ENCODE data around the gene ANLN.
"Not testable (repeated sequence)": the region's sequence is repeated elsewhere in the genome, so short reads cannot be mapped to it uniquely, and the experiment has no call there.

Gene ANLN, protein sequence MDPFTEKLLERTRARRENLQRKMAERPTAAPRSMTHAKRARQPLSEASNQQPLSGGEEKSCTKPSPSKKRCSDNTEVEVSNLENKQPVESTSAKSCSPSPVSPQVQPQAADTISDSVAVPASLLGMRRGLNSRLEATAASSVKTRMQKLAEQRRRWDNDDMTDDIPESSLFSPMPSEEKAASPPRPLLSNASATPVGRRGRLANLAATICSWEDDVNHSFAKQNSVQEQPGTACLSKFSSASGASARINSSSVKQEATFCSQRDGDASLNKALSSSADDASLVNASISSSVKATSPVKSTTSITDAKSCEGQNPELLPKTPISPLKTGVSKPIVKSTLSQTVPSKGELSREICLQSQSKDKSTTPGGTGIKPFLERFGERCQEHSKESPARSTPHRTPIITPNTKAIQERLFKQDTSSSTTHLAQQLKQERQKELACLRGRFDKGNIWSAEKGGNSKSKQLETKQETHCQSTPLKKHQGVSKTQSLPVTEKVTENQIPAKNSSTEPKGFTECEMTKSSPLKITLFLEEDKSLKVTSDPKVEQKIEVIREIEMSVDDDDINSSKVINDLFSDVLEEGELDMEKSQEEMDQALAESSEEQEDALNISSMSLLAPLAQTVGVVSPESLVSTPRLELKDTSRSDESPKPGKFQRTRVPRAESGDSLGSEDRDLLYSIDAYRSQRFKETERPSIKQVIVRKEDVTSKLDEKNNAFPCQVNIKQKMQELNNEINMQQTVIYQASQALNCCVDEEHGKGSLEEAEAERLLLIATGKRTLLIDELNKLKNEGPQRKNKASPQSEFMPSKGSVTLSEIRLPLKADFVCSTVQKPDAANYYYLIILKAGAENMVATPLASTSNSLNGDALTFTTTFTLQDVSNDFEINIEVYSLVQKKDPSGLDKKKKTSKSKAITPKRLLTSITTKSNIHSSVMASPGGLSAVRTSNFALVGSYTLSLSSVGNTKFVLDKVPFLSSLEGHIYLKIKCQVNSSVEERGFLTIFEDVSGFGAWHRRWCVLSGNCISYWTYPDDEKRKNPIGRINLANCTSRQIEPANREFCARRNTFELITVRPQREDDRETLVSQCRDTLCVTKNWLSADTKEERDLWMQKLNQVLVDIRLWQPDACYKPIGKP

DNA sequence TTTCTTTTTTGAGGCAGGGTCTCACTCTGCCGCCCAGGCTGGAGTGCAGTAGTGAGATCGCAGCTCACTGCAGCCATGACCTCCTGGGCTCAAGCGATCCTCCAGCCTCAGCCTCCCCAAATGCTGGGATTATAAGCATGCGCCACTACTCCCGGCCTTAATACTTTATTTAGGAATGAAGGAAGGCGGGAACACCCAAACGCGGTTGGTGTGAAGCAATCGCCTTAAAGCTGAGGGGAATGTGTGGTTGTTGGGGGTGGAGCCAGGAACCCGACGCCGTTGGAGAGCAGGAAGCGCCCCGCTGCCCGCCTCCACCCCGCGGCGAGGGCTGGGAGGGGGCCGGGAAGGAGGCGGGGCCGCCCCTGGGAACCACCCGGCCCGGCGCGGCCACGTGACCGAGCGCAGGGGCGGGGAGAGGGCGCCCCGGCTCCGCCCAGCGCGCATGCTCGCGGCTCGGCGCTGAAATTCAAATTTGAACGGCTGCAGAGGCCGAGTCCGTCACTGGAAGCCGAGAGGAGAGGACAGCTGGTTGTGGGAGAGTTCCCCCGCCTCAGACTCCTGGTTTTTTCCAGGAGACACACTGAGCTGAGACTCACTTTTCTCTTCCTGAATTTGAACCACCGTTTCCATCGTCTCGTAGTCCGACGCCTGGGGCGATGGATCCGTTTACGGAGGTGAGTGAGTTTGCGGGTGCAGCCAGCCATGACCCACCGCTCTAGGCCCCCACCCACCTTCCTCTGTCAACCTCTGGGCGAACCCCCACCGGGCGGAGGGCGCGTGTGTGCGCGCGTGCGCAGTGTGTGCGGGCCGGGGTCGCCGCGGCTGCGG, at the start of gene ANLN:
Gene ANLN (plus strand): TSS at position 492 of the 828 bp plus-strand sequence. CDS start 165 bp downstream, at position 657.
- peak; percentile 97 for DNase-seq

DNA sequence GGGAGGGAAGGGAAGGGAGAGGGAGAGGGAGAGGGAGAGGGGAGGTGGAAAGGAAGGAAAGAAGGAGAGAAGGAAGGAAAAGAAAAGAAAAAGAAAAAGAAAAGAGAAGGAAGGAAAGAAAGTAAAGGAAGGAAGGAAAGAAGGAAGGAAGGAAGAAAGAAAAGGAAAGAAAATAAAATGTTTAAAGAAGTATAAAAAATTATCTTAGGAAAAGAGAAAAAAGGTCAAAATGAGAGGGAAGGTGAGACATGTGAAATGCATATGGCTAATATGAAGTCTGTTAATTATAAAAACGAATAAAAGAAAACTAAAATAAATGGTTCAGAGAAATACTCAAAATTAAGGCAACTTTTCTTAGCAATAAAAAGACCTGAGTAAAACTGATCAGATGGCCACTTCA, 46.1 kb upstream of the ANLN start:
- no peak for DNase-seq

DNA sequence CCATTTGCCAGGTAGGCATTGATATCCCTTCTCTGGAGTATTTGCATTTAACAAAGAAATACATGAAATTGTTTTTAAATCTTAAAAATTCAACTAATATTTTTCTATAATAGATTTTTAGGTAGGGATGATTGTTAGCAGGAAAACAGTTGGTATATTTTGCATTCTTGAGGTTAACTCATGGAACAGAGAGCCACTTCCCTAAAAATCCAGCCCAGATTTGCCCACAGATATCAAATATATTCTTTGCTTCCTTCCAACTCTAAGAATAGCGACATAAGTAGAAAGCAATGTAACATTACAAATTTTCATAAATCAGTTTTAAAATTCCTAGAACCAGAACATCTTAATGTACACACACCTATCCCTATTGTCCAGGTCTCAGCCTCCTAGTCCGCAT, 45.0 kb upstream of the ANLN start:
- DNase-seq = no peak

DNA sequence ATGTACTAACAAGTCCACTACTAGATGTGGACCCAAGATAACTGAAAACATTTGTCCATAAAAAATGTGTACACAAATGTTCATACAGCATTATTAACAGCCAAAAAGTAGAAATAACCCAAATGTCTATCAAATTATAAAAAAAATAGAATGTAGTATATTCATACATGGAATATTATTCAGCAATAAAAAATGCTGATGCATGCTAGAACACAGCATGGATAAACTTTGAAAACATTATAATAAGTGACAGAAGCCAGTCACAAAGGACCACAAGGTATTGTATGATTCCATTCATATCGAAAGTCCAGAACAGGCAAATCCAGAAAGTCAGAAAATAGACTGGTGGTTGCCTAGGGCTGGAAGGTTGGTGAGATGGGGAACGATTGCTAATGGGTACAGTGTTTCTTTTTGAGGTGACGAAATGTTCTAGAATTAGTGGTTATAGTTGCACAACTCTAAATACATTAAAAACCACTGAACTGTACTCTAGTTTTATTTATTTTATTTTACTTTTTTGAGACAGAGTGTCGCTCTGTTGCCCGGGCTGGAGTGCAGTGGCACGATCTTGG, 43.3 kb upstream of the ANLN start:
- no peak for DNase-seq

DNA sequence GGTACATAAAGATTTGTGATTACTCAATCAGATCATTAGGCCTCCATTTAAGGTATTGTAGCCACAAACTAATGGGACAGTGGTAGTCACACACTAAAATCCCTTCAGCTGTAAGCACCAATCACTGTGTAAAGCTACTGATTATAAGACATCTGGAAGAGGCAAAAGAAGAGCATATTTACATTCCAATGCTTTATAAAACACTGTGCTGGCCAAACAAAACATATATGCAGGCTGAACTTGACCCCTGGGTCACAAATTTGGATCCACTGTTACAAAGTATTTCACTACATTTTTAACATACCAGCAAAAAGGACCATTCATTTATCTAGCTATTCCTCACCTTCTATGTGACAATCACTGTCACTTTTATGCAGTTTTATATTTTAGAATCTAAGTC, 41.4 kb upstream of the ANLN start:
- DNase-seq = peak; percentile 73

DNA sequence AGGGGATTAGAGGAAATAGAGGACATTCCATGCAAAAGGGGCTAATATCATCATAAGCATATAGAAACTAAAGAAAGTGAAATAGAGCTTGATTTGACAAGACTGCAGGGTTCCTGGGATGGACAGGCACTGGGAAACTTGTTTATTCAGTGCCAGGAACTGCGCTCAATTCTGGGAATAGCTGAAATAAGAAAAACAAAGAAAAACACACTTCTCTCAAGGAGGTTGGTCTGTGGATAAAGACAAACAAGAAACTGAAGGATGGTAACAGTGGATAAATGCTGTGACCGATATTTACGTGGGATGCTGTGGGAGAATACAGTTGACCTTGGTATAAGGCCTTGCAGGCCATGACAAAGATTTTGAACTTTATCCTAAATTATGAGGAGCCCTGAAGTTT, 40.9 kb upstream of the ANLN start:
- no peak for DNase-seq

DNA sequence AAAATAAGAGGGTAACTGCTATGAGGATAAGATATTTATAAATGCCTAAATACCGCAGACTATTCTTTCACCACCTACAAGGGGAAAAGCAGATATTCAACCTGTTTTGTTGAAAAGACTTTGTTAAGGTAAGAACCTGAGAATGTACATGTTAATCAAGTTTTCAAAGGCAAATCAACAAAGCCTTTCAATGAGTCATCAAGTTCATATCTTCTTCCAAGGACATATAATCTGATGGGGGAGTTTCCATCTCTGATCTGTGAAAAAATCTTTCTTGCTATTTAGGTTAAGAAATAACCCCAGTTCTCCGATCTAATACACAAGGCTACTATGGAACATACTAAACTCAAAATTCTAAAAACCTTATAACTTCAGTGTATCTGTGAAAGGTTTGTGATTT, 40.0 kb upstream of the ANLN start:
- no peak for DNase-seq

DNA sequence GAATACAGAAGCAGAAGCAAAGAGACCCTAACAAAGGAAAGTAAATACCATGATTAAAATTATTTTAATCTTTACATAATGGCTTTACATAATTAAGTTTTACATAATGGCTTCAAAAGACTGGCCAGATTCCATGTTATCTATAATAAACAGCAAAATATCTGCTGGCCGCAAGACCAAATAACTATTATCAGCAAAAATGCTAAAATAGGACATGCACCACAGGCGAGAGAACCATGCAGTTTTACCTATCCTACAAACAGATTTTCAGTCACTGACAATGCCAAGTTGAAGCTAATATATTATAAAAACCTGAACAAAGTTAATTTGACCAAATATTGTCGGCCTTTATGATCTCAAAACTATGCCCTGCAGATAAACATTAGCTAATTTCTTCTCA, 34.2 kb upstream of the ANLN start:
- DNase-seq = no peak

DNA sequence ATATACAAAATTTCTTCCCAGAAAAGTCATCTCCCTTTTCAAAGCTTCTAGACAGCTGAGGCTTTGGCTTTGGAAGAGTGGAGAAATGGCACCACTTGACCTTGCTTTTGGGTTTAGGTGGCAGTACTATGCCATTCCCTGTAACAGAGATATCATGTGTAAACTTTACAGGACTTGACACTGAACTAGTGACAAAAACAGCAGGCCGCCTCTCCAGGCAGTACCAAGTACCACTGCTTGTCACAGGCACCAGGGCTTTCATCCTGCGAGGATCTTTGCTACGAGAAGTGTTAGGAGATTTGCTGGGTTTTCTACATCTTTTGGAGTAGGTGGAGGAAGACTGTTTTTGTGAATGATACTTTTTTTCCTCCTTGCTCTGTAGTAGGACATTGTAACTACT, 32.6 kb upstream of the ANLN start:
- no peak for DNase-seq

DNA sequence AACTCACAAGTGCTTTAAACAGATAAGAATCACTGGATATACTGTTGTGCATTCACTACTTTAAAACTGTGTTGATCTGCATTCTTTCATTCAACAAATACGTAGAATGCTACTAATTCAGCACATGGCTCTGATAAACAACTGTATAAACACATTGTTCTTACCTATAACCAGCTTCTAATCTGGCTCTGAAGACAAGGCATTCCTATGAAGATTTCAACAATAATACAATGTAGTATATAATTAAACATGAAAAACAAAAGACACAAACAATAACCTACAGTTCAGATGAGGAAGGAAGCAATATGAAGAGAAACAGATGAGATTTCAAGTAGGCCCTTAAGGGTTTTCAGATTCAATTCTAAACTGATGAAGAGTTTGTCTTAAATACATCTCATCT, 31.1 kb upstream of the ANLN start:
- no peak for DNase-seq

DNA sequence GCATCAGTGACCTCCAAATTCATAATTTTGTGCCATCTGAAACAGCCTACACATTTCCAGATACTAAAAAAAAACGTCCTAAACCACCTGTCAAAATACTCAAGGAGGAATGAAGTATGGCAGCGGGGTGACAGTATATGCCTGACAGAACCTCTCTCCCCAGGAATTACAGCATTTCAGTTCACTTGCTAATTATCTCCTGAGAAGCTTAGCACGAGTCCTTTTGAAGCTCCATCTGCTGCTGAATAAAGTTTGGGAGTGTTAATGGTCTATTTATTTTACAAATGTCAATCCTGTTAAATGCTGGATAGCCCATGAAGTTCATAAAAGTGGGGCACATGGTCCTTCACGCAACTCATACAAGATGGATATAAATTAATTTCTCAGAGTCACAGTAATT, 29.4 kb upstream of the ANLN start:
- DNase-seq = no peak

DNA sequence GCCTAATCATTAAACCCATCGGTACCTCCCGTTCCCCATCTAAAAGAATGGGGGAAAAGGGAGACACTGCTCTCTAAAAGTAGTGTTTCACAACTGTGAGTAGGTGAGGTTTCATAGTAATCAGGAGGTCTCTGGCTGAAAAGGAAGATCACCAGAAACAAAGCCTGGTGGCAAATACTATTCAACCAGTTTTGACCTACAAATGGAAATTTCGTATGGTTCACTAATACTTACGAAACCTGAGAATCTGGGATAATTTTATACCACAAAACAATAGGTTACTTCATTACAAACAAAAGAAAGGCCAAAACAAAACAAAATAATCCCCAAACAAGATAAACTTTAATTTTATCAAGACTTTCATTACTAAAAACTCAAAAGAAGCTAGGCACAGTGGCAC, 28.4 kb upstream of the ANLN start:
- DNase-seq = no peak

DNA sequence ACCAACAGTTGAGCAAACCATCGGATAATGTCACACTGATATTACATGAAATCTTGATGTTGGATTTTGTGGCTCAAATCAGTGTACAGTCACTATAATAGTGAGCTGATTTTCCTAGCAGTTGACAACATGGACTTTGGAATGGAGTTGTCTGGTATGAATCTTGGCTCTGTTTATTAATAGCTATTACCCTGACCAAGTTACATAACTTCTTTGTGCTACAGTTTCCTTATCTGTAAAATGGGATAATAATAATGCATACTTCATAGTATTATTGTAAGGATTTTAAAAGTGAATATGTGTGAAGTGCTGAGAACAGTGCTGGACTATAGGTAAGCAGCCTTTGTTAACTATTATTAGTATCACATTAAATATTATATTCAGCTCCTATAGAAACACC, 26.1 kb upstream of the ANLN start:
- DNase-seq = no peak

DNA sequence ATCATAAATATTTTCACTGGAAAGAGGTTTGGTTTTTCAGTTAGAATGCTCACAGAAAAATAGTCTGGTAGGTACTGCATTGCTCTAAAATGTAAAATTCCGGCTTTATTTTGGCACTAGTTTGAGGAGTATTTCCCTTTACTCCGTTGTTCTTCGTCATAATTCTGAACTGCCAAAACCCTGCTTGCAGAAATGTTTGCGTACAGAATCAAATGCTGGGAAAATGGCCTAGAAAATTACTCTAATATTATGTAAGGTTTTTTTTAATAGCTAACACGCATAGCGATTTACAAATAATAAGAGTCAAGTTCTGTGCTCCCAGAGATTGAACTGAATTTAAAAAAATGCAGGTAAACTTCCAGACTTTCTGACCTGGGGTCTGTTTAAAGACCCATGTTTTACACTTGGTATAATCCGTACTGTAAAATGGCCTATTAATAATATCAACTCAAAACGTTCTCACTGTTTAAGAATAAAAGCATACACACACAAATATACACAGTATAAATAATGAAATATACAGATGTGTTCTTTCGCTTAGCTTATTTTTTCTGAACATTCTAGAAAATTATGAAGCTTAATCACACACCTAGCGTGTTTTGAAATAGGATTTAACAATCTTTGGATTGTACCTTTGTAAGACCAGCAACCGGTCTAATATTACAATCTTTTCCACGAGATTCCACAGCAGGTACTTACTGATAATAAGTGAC, 23.5 kb upstream of the ANLN start:
- DNase-seq = no peak

DNA sequence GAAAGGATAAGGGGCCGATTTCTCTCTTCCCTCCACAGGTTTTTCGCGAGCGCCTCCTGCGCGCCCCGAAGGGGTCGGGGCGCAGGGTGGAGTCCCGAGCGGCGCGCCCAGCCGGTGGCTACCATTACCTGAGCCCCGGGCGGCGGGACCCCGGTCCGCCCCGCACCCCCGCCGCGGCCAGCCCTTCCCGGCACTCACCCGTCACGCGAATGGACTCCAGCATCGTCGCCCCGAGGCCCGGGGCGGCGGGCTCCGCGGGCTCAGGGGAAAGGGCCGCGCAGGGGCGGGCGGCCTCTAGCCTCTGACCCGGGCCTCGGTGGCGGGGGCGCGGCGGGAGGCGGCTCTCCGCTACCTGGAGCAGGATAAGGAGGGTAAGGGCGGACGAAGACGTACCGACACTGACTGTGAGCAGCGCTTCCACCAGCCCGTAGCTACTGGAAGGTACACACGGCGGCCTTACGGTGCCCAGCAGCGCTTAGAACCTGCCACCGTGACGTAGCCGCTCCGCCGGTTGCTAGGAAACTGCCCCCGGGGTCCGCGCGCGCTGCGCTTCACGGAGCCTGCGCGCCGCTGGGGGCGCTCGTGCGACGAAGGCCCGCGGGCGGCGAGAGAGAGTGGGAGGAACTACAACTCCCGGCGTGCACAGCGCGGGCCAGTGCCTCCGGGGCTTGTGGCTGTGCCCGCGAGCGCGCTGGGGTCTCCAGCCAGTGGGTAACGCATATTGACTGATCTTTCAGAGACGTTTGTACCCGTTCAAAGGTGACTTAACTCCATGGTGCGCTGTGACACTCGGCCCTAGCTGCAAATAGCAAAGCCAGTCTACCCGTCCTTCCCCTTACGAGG, 22.7 kb upstream of the ANLN start:
- DNase-seq = peak; percentile 76

DNA sequence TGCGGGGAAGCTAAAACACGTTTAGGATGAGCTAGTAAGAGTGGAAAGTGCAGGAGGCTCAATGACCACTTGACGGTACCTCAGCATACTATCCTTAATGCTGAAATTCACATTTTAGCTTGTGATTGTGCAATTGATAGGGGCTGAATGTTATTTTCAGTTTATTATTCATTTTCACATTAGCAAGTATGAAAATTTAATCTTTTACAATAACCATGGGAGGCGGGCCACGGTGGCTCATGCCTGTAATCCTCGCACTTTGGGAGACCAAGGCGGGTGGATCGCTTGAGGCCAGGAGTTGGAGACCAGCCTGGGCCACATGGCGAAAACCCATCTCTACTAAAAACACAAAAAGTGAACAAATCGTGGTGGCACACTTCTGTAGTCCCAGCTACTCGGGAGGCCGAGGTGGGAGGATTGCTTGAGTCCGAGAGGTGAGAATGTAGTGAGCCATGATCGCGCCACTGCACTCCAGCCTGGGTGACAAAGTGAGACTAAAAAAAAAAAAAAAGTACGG, 22.0 kb upstream of the ANLN start:
- DNase-seq = no peak

DNA sequence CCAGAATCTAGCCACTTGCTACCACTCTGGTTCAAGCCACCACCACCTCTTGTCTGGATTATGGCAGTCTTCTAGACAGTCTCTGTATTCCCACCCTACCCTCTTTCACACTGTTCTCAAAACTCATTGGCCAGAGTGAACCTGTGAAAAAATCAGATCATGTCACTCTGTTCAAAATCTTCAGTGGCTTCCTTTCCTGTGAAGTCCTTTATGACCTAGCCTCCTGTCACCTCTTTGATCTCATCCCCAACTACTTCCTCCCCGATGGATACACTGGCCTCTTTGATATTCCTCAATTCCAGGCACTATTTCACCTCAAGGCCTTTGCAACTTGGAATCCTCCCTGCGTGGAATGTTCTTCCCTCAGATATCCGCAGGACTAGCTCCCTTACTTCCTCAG, 21.2 kb upstream of the ANLN start:
- DNase-seq = no peak

DNA sequence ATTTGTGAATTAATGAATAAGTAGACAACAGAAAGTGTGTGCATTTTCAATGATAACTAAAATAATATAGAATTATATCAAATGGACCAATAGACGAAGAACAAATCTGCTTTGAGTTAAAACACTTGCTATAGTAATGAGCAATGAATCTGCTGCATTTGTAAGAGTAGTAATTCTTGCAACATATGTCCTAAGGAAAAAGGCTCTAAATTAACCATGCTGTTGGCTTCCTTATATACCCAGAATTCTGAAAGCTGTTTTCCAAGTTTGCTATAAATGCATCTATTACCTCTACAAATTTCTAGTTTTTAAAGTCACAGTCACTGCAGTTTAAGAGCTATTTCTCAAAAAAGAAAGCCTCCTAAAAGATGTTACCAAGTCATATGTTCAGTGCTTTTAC, 20.5 kb upstream of the ANLN start:
- DNase-seq = no peak

DNA sequence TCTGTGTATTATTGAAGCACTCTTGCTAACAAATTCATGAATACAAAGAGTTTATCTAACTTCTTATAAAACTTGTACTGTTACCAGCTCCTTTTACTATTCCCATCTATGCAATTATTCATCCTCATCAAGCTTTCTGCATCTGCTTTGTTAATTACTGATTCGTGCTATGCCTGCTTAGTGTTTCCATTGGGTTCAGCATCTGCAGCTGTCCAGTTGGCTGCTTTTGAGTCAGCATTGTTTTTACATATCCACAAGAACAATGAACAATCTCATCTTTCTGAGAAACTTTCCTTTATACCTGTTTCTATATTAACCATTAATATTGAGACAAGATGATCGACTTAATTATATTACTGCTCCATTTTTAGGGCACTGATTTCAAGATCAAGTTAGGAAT, 19.6 kb upstream of the ANLN start:
- no peak for DNase-seq

DNA sequence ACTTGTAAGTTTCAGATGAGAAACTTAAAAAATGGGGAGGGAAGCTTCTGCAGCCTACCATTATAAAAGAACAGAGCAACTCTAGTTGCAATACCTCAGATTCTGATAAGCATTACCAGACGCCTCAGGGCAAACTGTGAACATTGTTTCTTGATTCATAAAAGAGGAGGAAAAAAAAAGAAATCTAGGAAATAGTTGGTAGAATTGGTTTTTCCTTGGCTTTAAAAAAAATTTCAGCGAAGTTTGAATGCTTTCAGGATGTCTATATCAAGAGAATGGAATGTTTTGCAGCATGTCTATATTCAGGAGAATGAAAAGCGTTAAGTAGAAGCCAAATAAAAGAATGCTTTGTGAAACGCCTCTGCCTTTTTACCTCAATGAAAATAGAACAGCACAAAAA, 17.5 kb upstream of the ANLN start:
- no peak for DNase-seq

DNA sequence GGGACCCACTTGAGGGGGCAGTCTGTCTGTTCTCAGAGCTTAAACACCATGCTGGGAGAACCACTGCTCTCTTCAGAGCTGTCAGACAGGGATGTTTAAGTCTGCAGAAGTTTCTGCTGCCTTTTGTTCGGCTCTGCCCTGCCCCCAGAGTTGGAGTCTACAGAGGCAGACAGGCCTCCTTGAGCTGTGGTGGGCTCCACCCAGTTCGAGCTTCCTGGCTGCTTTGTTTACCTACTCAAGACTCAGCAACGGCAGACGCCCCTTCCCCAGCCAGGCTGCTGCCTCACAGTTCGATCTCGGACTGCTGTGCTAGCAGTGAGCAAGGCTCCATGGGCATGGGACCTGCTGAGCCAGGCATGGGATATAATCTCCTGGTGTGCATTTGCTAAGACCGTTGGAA, 11.1 kb upstream of the ANLN start:
- not testable (repeated sequence) for DNase-seq

Measured in fibroblast of upper back skin (primary cell).